ENCODE results near the gene NODAL. TPM values are rescaled to one million over a fixed set of nuclear protein-coding genes. Genes with fewer than 3 reads are reported as not detected.

The NODAL gene
- total RNA-seq, 1 experiment from 2014 or later = not detected

Other genes starting within 250 kb of the NODAL start
- 178 and 180 TPM in 2 replicates for gene PPA1, start 208.3 kb downstream of the NODAL start, total RNA-seq (2014; rRNA removed)
- gene NPFFR1, start 157.7 kb downstream of the NODAL start, total RNA-seq (2014; rRNA removed) = not detected in 2 replicates
- gene LRRC20, start 59.1 kb downstream of the NODAL start, total RNA-seq (2014; rRNA removed) = 12.9 and 14.1 TPM in 2 replicates
- 32.8 and 42.9 TPM in 2 replicates for gene EIF4EBP2, start 37.5 kb downstream of the NODAL start, total RNA-seq (2014; rRNA removed)
- 0.38 and 0.40 TPM in 2 replicates for gene PALD1, start 37.1 kb upstream of the NODAL start, total RNA-seq (2014; rRNA removed)
- gene PRF1, start 161.1 kb upstream of the NODAL start, total RNA-seq (2014; rRNA removed) = not detected in 2 replicates
- 2.4 and 2.7 TPM in 2 replicates for gene ADAMTS14, start 230.8 kb upstream of the NODAL start, total RNA-seq (2014; rRNA removed)